SJCRH30 (cell line): ENCODE data around the gene DCHS2. TPM values are rescaled to one million over a fixed set of nuclear protein-coding genes. Genes with fewer than 3 reads are reported as not detected.

Source experiments
- DNase-seq, 2 experiments: peaks; one replicate each; pipeline ENCODE4 v3.0.0-alpha.2; 2015 to 2020
- H3K27ac ChIP-seq: fragments of 250-450 bp; sonication (Bioruptor Pico); 2 replicates; pipeline ENCODE4 v1.5.1; 2020; ENCODE audit warnings: mild to moderate bottlenecking, moderate library complexity
- H3K27me3 ChIP-seq: fragments of 250-450 bp; sonication (Bioruptor Pico); 2 replicates; pipeline ENCODE4 v1.5.1; 2020; ENCODE audit warnings: mild to moderate bottlenecking, moderate library complexity
- H3K36me3 ChIP-seq: fragments of 250-450 bp; sonication (Bioruptor Pico); 2 replicates; pipeline ENCODE4 v1.5.1; 2020; ENCODE audit warnings: mild to moderate bottlenecking, moderate library complexity
- H3K4me1 ChIP-seq: fragments of 250-450 bp; sonication (Bioruptor Pico); 2 replicates; pipeline ENCODE4 v1.5.1; 2020; ENCODE audit warnings: mild to moderate bottlenecking, moderate library complexity
- H3K4me3 ChIP-seq: fragments of 250-450 bp; sonication (Bioruptor Pico); 2 replicates; pipeline ENCODE4 v1.5.1; 2020; ENCODE audit warnings: mild to moderate bottlenecking, moderate library complexity
- H3K9me3 ChIP-seq: fragments of 250-450 bp; sonication (Bioruptor Pico); replicated peaks from 2 replicates; pipeline ENCODE4 v1.5.1; 2020; ENCODE audit warnings: mild to moderate bottlenecking, moderate library complexity
- total RNA-seq: library from RNA; depleted of rRNA; stranded (reverse); fragments of >200 nt; shearing (Covaris generic); gene quantifications from 2 replicates; pipeline ENCODE4 v1.2.3, GENCODE V29; 2014; rRNA removed

Gene DCHS2
- 0.30 and 0.45 TPM in 2 replicates for total RNA-seq

- H3K9me3 ChIP-seq, result no peaks in the 10 kb centered on the region
- no peaks in the 10 kb centered on the region for H3K27me3 ChIP-seq
- DNase-seq, result peak; percentile 31 to 46
- H3K36me3 ChIP-seq, result no peaks in the 10 kb centered on the region
- no peak within 1 kb of the TSS for H3K27ac ChIP-seq
- no peaks in the 10 kb centered on the region for H3K4me1 ChIP-seq
- peak within 1 kb of the TSS; percentile 49 for H3K4me3 ChIP-seq
These were observed at the start of gene DCHS2 for GRCh38 chr4:154491341-154492271. Gene DCHS2 (minus strand): TSS chr4:154491799. CDS start chr4:154491355, 444 bp downstream.

- Histone ChIP-seq H3K9me3 (no peaks in the 10 kb centered on the region), H3K36me3 (peaks cover 3% of the 10 kb centered on the region; the same call in 1 of the 2 replicates), H3K4me3 (no peak overlapping the region), H3K27ac (no peak overlapping the region), H3K27me3 (no peaks in the 10 kb centered on the region), H3K4me1 (no peaks in the 10 kb centered on the region)
- no peak for DNase-seq
These were observed 42.7 kb upstream of the DCHS2 start for GRCh38 chr4:154534296-154534695.

GRCh38 chr4:154529728-154530519, 38.3 kb upstream of the DCHS2 start:
- no peak for DNase-seq
- H3K27me3 ChIP-seq, result no peaks in the 10 kb centered on the region
- H3K27ac ChIP-seq, result no peak overlapping the region
- H3K4me3 ChIP-seq, result no peak overlapping the region
- H3K36me3 ChIP-seq, result no peaks in the 10 kb centered on the region
- no peaks in the 10 kb centered on the region for H3K4me1 ChIP-seq
- no peaks in the 10 kb centered on the region for H3K9me3 ChIP-seq

- Histone ChIP-seq H3K9me3 (no peaks in the 10 kb centered on the region), H3K27me3 (no peaks in the 10 kb centered on the region), H3K27ac (no peak overlapping the region), H3K36me3 (no peaks in the 10 kb centered on the region), H3K4me3 (no peak overlapping the region), H3K4me1 (no peaks in the 10 kb centered on the region)
- no peak for DNase-seq
These were observed 37.3 kb upstream of the DCHS2 start for GRCh38 chr4:154528869-154529268.

GRCh38 chr4:154527308-154527707, 35.7 kb upstream of the DCHS2 start:
- Histone ChIP-seq H3K36me3 (no peaks in the 10 kb centered on the region), H3K27me3 (no peaks in the 10 kb centered on the region), H3K9me3 (no peaks in the 10 kb centered on the region), H3K27ac (no peak overlapping the region), H3K4me3 (no peak overlapping the region), H3K4me1 (no peaks in the 10 kb centered on the region)
- DNase-seq, result no peak

- H3K27ac ChIP-seq, result no peak overlapping the region
- no peaks in the 10 kb centered on the region for H3K27me3 ChIP-seq
- no peaks in the 10 kb centered on the region for H3K9me3 ChIP-seq
- no peak overlapping the region for H3K4me3 ChIP-seq
- H3K36me3 ChIP-seq, result no peaks in the 10 kb centered on the region
- H3K4me1 ChIP-seq, result no peaks in the 10 kb centered on the region
- DNase-seq, result no peak
These were observed 34.6 kb upstream of the DCHS2 start for GRCh38 chr4:154526151-154526550.

GRCh38 chr4:154521607-154522006, 30.0 kb upstream of the DCHS2 start:
- H3K36me3 ChIP-seq, result no peaks in the 10 kb centered on the region
- no peak for DNase-seq
- no peak overlapping the region for H3K27ac ChIP-seq
- H3K4me1 ChIP-seq, result no peaks in the 10 kb centered on the region
- H3K4me3 ChIP-seq, result no peak overlapping the region
- no peaks in the 10 kb centered on the region for H3K27me3 ChIP-seq
- no peaks in the 10 kb centered on the region for H3K9me3 ChIP-seq

- no peak overlapping the region for H3K4me3 ChIP-seq
- DNase-seq, result no peak
- H3K4me1 ChIP-seq, result no peaks in the 10 kb centered on the region
These were observed 27.6 kb upstream of the DCHS2 start for GRCh38 chr4:154519214-154519613.

GRCh38 chr4:154517591-154517990, 26.0 kb upstream of the DCHS2 start:
- no peaks in the 10 kb centered on the region for H3K4me1 ChIP-seq
- no peaks in the 10 kb centered on the region for H3K27me3 ChIP-seq
- no peaks in the 10 kb centered on the region for H3K9me3 ChIP-seq
- no peak for DNase-seq
- H3K36me3 ChIP-seq, result no peaks in the 10 kb centered on the region
- no peak overlapping the region for H3K27ac ChIP-seq
- H3K4me3 ChIP-seq, result no peak overlapping the region

More at GRCh38 chr4:154519214-154519613, 27.6 kb upstream of the DCHS2 start:
- Histone ChIP-seq H3K9me3 (no peaks in the 10 kb centered on the region), H3K36me3 (no peaks in the 10 kb centered on the region), H3K27me3 (no peaks in the 10 kb centered on the region), H3K27ac (no peak overlapping the region)

GRCh38 chr4:154516318-154517029, 24.9 kb upstream of the DCHS2 start:
- Histone ChIP-seq H3K9me3 (no peaks in the 10 kb centered on the region), H3K4me1 (no peaks in the 10 kb centered on the region), H3K4me3 (no peak overlapping the region), H3K36me3 (no peaks in the 10 kb centered on the region), H3K27me3 (no peaks in the 10 kb centered on the region), H3K27ac (no peak overlapping the region)
- DNase-seq, result no peak

GRCh38 chr4:154511981-154512380, 20.4 kb upstream of the DCHS2 start:
- no peaks in the 10 kb centered on the region for H3K36me3 ChIP-seq
- no peaks in the 10 kb centered on the region for H3K4me1 ChIP-seq
- H3K4me3 ChIP-seq, result no peak overlapping the region
- no peaks in the 10 kb centered on the region for H3K27me3 ChIP-seq
- no peak overlapping the region for H3K27ac ChIP-seq
- DNase-seq, result no peak
- no peaks in the 10 kb centered on the region for H3K9me3 ChIP-seq

GRCh38 chr4:154511548-154511947, 19.9 kb upstream of the DCHS2 start:
- Histone ChIP-seq H3K4me3 (no peak overlapping the region), H3K9me3 (no peaks in the 10 kb centered on the region), H3K27me3 (no peaks in the 10 kb centered on the region), H3K36me3 (no peaks in the 10 kb centered on the region), H3K4me1 (no peaks in the 10 kb centered on the region), H3K27ac (no peak overlapping the region)
- no peak for DNase-seq

GRCh38 chr4:154507156-154507555, 15.6 kb upstream of the DCHS2 start:
- no peaks in the 10 kb centered on the region for H3K4me1 ChIP-seq
- no peak overlapping the region for H3K4me3 ChIP-seq
- no peak for DNase-seq
- no peaks in the 10 kb centered on the region for H3K27me3 ChIP-seq
- H3K36me3 ChIP-seq, result no peaks in the 10 kb centered on the region
- no peaks in the 10 kb centered on the region for H3K9me3 ChIP-seq
- H3K27ac ChIP-seq, result no peak overlapping the region

GRCh38 chr4:154506253-154506652, 14.7 kb upstream of the DCHS2 start:
- H3K4me3 ChIP-seq, result no peak overlapping the region
- H3K27ac ChIP-seq, result no peak overlapping the region
- DNase-seq, result peak in 1 of 2 experiments; percentile 33

More at GRCh38 chr4:154506253-154506652, 14.7 kb upstream of the DCHS2 start:
- Histone ChIP-seq H3K4me1 (no peaks in the 10 kb centered on the region), H3K36me3 (no peaks in the 10 kb centered on the region), H3K27me3 (no peaks in the 10 kb centered on the region), H3K9me3 (no peaks in the 10 kb centered on the region)
